Cardiac fibroblast (primary cell): Measurements from ENCODE around the gene SLC12A8.

ENCODE experiments used
- DNase-seq, 2 donors: peaks; one replicate each; pipeline versions ENCODE4 v3.0.0 to v3.0.0-alpha.2; 2010; ENCODE audit warnings: low read depth in 2 of 2
- H3K4me3 ChIP-seq, 2 donors: replicated peaks in 1 of 2; 1 replicate in 1 of 2; 2 replicates in 1 of 2; pipeline ENCODE4 v1.5.1; 2011; ENCODE audit warnings: low read depth in 2 of 2, low read length in 2 of 2, mild to moderate bottlenecking in 2 of 2, moderate library complexity in 1 of 2
- TF ChIP-seq, protein P1 (sequence below): IDR thresholded peaks from one replicate; pipeline ENCODE4 v1.5.1; 2011; ENCODE audit warnings: low read depth, mild to moderate bottlenecking, low read length, inconsistent platforms

SLC12A8 gene

DNA sequence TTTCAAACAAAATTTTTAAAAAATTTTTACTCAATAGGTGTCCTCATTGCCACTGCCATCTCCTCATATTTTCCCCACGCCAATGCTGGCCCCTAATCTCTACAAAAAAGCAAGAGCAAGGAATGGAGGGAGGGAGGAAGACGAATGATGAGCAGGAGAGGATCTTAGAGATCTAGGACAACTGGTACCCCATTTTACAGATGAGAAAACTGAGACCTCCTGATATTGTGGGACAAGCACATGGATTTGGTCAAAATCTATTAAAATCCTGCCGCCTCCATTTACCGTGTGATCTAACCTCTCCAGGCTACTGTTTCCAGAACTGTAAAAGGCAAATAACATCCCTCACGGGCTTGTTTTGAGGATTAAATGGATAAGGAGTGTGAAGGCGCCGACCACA lies 161.3 kb downstream of the SLC12A8 start:
- TF ChIP-seq, protein P1, sequence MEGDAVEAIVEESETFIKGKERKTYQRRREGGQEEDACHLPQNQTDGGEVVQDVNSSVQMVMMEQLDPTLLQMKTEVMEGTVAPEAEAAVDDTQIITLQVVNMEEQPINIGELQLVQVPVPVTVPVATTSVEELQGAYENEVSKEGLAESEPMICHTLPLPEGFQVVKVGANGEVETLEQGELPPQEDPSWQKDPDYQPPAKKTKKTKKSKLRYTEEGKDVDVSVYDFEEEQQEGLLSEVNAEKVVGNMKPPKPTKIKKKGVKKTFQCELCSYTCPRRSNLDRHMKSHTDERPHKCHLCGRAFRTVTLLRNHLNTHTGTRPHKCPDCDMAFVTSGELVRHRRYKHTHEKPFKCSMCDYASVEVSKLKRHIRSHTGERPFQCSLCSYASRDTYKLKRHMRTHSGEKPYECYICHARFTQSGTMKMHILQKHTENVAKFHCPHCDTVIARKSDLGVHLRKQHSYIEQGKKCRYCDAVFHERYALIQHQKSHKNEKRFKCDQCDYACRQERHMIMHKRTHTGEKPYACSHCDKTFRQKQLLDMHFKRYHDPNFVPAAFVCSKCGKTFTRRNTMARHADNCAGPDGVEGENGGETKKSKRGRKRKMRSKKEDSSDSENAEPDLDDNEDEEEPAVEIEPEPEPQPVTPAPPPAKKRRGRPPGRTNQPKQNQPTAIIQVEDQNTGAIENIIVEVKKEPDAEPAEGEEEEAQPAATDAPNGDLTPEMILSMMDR: no peak
- no peak for DNase-seq
- H3K4me3 ChIP-seq: no peak overlapping the region

DNA sequence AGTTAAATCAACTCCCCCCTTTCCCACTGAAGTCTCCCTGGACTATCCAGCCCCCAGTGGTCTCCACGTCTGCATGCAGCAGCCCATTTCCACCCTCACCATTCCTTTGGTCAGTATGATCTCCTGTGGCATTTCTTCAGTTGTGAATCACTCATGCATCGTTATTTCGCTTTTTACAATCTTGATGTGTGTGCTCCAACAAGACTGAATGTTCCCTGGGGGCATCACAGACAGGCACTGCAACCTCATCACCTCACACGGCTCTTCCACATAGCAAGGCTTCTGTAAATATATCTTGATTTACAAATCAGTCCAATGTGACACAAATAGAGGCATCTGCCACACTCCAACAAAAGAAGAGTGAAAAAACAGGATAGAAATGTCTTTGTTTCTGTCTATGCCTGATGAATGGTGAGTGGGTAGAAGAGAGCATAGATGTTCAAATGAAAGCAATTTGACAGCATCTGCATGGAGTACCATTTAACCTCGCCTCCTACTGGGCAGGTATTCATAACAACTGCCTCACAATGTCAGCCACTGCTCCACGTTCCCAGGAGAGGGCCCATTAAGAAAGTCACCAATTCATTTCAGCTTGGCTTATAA lies 162.0 kb downstream of the SLC12A8 start:
- TF ChIP-seq, protein P1: no peak
- no peak overlapping the region for H3K4me3 ChIP-seq
- DNase-seq: no peak

DNA sequence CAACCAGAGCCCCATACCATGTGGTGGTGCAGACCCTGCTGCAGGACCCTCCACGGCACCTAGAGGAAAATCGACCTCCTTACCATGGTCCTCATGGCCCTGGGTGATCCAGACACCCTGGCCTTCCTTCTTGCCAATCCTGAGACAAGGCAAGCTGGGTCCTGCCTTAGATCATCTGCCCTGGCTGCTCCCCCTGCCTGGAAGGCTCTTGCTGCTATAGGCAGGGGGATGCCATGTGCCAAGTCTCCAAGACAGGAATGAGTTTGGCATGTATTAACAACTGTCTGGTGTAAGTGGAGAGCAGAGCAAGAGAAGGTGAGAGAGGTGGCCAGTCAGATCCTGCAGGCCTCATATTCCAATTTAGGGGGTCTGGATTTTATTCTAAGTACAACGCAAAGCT lies 164.3 kb downstream of the SLC12A8 start:
- no peak overlapping the region for H3K4me3 ChIP-seq
- TF ChIP-seq, protein P1: no peak
- peak in 1 of 2 donors; percentile 31 for DNase-seq

DNA sequence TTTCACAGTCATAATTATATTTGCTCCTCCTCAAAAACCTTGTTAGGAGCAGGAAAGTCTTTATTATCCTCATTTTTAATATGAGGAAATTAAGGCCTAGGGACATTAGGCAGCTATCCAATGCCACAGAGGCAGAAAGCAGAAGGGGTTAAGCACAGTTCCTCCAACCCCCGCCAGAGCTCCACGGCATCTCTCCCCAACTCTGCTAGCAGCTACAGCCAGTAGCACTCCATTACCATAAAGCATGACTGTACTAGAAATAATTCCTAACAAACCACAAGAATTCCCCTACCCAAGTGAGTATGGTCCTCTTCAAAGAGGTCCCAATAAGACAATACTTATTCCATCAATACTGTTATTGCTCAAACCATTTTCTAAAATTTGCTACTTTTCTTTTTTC lies 166.6 kb downstream of the SLC12A8 start:
- DNase-seq: peak; percentile 62 to 80
- TF ChIP-seq, protein P1: peak; percentile 57
- no peak overlapping the region for H3K4me3 ChIP-seq

DNA sequence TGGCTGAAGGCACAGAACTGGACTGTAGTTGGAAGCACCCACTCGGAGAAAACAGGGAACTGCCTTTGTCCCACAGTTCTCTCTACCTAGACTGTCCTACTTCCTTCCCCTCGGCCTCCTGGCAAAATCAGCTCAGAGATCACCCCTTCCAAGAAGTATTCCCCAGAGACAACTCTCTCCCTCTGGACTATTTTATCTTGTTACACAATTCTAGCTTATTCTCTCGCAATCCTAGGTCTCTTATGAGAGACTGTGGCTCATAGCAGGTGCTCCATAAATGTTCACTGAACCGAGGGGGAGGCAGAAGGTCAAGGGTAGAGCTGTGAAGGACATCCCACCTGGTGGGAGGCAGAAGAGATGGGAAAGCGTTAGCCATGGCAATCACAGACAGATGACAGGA lies 167.4 kb downstream of the SLC12A8 start:
- TF ChIP-seq, protein P1: no peak
- no peak overlapping the region for H3K4me3 ChIP-seq
- DNase-seq: peak; percentile 52 to 63

DNA sequence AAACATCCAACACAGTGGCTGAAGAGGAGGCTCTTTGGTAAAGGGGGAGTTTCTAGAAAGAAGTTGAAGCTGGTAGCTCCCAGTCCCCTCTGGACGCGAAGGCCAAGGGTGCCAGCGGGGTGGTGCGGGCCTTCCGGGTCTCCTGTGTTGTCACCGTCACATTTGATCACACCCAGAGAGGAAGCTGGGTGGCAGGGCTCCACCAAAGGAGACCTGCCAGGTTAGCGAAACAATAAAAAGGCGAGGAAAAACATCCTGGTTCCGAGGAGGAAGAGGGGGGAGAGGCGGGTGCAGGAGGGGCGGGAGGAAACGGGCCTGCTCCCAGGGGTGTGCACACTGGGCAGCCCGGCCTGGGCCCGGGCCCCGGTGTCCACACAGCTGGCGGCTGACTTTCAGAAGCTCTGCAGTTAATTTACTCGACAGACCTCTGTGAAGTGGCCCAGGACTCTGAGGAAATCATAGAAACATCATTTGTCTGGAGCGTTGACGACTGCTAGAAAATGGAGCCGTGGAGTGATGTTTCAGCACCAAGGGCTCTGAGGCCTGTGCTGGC lies 168.9 kb downstream of the SLC12A8 start:
- TF ChIP-seq, protein P1: no peak
- peak in 1 of 2 donors; percentile 26 for DNase-seq
- H3K4me3 ChIP-seq: no peak overlapping the region
